Liver (tissue), 9 donors: ENCODE measurements around the gene HDAC3. TPM values are rescaled to one million over a fixed set of nuclear protein-coding genes. Genes with fewer than 3 reads are reported as not detected.

Experiments
- DNase-seq: peaks from one replicate; pipeline ENCODE4 v3.0.0-alpha.2; 2017; ENCODE audit warnings: low spot score
- H3K27ac ChIP-seq, 2 donors: one replicate each; pipeline ENCODE4 v1.7.0; 2013; ENCODE audit warnings: inconsistent platforms in 2 of 2, low read length in 2 of 2, control low read depth in 1 of 2, low read depth in 1 of 2, mild to moderate bottlenecking in 1 of 2
- H3K27me3 ChIP-seq, 4 donors: one replicate each; pipeline versions ENCODE4 v1.6.1 to v1.7.0; 2013; ENCODE audit warnings: low read length in 3 of 4, inconsistent platforms in 1 of 4, mild to moderate bottlenecking in 1 of 4, moderate library complexity in 1 of 4; ENCODE audit not compliant: control insufficient read depth in 4 of 4, insufficient read depth in 4 of 4
- H3K36me3 ChIP-seq, 4 donors: one replicate each; pipeline versions ENCODE4 v1.6.1 to v1.7.0; 2013; ENCODE audit warnings: low read length in 3 of 4, mild to moderate bottlenecking in 3 of 4, low read depth in 1 of 4, moderate library complexity in 1 of 4; ENCODE audit not compliant: control insufficient read depth in 4 of 4, insufficient read depth in 3 of 4
- H3K4me1 ChIP-seq, 4 donors: one replicate each; pipeline versions ENCODE4 v1.6.1 to v1.7.0; 2013; ENCODE audit warnings: low read length in 3 of 4, mild to moderate bottlenecking in 3 of 4, moderate library complexity in 1 of 4; ENCODE audit not compliant: control insufficient read depth in 4 of 4, insufficient read depth in 4 of 4
- H3K4me3 ChIP-seq, 3 donors: one replicate each; pipeline versions ENCODE4 v1.6.1 to v1.7.0; 2013; ENCODE audit warnings: low read length in 3 of 3, control low read depth in 1 of 3, low read depth in 1 of 3, mild to moderate bottlenecking in 1 of 3
- H3K9ac ChIP-seq, 2 donors: one replicate each; pipeline ENCODE4 v1.7.0; 2013; ENCODE audit warnings: low read length in 2 of 2, mild to moderate bottlenecking in 2 of 2, moderate library complexity in 2 of 2, control low read depth in 1 of 2, low read depth in 1 of 2
- H3K9me3 ChIP-seq, 4 donors: one replicate each; pipeline versions ENCODE4 v1.6.1 to v1.7.0; 2013; ENCODE audit warnings: low read length in 3 of 4; ENCODE audit not compliant: control insufficient read depth in 4 of 4
- CTCF ChIP-seq: fragments of 150-350 bp; IDR thresholded peaks from 2 replicates; pipeline ENCODE4 v1.5.1; 2017; ENCODE audit warnings: improper control_type of control experiment, low read depth, low read length; ENCODE audit not compliant: missing input control
- EGR1 ChIP-seq, 2 donors: IDR thresholded peaks; 2 replicates each; pipeline ENCODE4 v1.6.1; 2016 to 2018; ENCODE audit warnings: antibody characterized with exemption in 2 of 2, low read depth in 2 of 2
- FOXA1 ChIP-seq: IDR thresholded peaks from 2 replicates; pipeline ENCODE4 v1.6.1; 2016; ENCODE audit warnings: antibody characterized with exemption
- FOXA2 ChIP-seq: IDR thresholded peaks from 2 replicates; pipeline ENCODE4 v1.6.1; 2016; ENCODE audit warnings: antibody characterized with exemption
- GABPA ChIP-seq, 2 donors: IDR thresholded peaks in 1 of 2; conservative IDR thresholded peaks in 1 of 2; 2 replicates each; pipeline ENCODE4 v1.6.1; 2016; ENCODE audit warnings: antibody characterized with exemption in 2 of 2, mild to moderate bottlenecking in 1 of 2, moderate library complexity in 1 of 2
- HNF4A ChIP-seq, 2 donors: conservative IDR thresholded peaks; 2 replicates each; pipeline ENCODE4 v1.6.1; 2016; ENCODE audit warnings: antibody characterized with exemption in 2 of 2, mild to moderate bottlenecking in 2 of 2
- HNF4G ChIP-seq: IDR thresholded peaks from 2 replicates; pipeline ENCODE4 v1.6.1; 2016; ENCODE audit warnings: antibody characterized with exemption
- JUND ChIP-seq, 2 donors: IDR thresholded peaks; 2 replicates each; pipeline ENCODE4 v1.6.1; 2016; ENCODE audit warnings: antibody characterized with exemption in 2 of 2
- NR2F2 ChIP-seq: IDR thresholded peaks from 2 replicates; pipeline ENCODE4 v1.6.1; 2016; ENCODE audit warnings: antibody characterized with exemption
- RAD21 ChIP-seq, 2 donors: IDR thresholded peaks; 2 replicates each; pipeline ENCODE4 v1.6.1; 2016; ENCODE audit warnings: antibody characterized with exemption in 2 of 2, mild to moderate bottlenecking in 2 of 2
- RXRA ChIP-seq, 2 donors: IDR thresholded peaks; 2 replicates each; pipeline ENCODE4 v1.6.1; 2017 to 2018; ENCODE audit warnings: antibody characterized with exemption in 2 of 2, mild to moderate bottlenecking in 1 of 2
- SP1 ChIP-seq: IDR thresholded peaks from 2 replicates; pipeline ENCODE4 v1.6.1; 2018; ENCODE audit warnings: antibody characterized with exemption, mild to moderate bottlenecking
- TAF1 ChIP-seq: conservative IDR thresholded peaks from 2 replicates; pipeline ENCODE4 v1.6.1; 2016; ENCODE audit warnings: antibody characterized with exemption, mild to moderate bottlenecking
- YY1 ChIP-seq: IDR thresholded peaks from 2 replicates; pipeline ENCODE4 v1.6.1; 2016; ENCODE audit warnings: antibody characterized with exemption, mild to moderate bottlenecking
- WGBS: extraction: QIAGEN DNeasy Blood & Tissue Kit; methylation state at CpG from one replicate; pipeline ENCODE4 v1.1.7; 2013; 5-methylcytosine and 5-hydroxymethylcytosine counted together
- polyA plus RNA-seq, 2 donors: library from polyadenylated mRNA; stranded (reverse) in 1 of 2; unstranded in 1 of 2; fragments of 200-250 nt in 1 of 2; fragments of >200 nt in 1 of 2; fragmentation: Nextera tagmentation in 1 of 2; extraction: Ambion mirVana in 1 of 2; gene quantifications; one replicate each; pipeline versions ENCODE4 v1.2.1 to v1.2.3, GENCODE V29; 2013 to 2015
- total RNA-seq, 2 donors: library from RNA; depleted of rRNA; stranded (reverse); fragments of >200 nt; gene quantifications; one replicate each; pipeline ENCODE4 v1.2.3, GENCODE V29; 2014
- TF ChIP-seq, protein P1 (sequence below): IDR thresholded peaks from 2 replicates; pipeline ENCODE4 v1.6.1; 2016; ENCODE audit warnings: antibody characterized with exemption
- TF ChIP-seq, protein P2 (sequence below): IDR thresholded peaks from 2 replicates; pipeline ENCODE4 v1.6.1; 2016; ENCODE audit warnings: antibody characterized with exemption, mild to moderate bottlenecking
- TF ChIP-seq, protein P3 (sequence below): IDR thresholded peaks from 2 replicates; pipeline ENCODE4 v1.6.1; 2016; ENCODE audit warnings: antibody characterized with exemption
- TF ChIP-seq, protein P4 (sequence below): IDR thresholded peaks from 2 replicates; pipeline ENCODE4 v1.6.1; 2016; ENCODE audit warnings: antibody characterized with exemption
- donor health status: healthy.
- donor health status: healthy.
- donor health status: healthy.
- donor health status: healthy.
- donor health status: healthy.

Gene HDAC3
- total and polyA plus RNA-seq, 4 donors: 20.1 to 45.3 (median 35.1) TPM

- DNase-seq: no peak
Observed at GRCh38 chr5:141590127-141590526, 46.5 kb downstream of the HDAC3 start.

More at GRCh38 chr5:141590127-141590526, 46.5 kb downstream of the HDAC3 start:
- 32% methylated on average over 2 of the region's 2 CpGs for WGBS
- TF ChIP-seq, protein P1, sequence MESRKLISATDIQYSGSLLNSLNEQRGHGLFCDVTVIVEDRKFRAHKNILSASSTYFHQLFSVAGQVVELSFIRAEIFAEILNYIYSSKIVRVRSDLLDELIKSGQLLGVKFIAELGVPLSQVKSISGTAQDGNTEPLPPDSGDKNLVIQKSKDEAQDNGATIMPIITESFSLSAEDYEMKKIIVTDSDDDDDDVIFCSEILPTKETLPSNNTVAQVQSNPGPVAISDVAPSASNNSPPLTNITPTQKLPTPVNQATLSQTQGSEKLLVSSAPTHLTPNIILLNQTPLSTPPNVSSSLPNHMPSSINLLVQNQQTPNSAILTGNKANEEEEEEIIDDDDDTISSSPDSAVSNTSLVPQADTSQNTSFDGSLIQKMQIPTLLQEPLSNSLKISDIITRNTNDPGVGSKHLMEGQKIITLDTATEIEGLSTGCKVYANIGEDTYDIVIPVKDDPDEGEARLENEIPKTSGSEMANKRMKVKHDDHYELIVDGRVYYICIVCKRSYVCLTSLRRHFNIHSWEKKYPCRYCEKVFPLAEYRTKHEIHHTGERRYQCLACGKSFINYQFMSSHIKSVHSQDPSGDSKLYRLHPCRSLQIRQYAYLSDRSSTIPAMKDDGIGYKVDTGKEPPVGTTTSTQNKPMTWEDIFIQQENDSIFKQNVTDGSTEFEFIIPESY: peak; percentile 65
- TF ChIP-seq, protein P2, sequence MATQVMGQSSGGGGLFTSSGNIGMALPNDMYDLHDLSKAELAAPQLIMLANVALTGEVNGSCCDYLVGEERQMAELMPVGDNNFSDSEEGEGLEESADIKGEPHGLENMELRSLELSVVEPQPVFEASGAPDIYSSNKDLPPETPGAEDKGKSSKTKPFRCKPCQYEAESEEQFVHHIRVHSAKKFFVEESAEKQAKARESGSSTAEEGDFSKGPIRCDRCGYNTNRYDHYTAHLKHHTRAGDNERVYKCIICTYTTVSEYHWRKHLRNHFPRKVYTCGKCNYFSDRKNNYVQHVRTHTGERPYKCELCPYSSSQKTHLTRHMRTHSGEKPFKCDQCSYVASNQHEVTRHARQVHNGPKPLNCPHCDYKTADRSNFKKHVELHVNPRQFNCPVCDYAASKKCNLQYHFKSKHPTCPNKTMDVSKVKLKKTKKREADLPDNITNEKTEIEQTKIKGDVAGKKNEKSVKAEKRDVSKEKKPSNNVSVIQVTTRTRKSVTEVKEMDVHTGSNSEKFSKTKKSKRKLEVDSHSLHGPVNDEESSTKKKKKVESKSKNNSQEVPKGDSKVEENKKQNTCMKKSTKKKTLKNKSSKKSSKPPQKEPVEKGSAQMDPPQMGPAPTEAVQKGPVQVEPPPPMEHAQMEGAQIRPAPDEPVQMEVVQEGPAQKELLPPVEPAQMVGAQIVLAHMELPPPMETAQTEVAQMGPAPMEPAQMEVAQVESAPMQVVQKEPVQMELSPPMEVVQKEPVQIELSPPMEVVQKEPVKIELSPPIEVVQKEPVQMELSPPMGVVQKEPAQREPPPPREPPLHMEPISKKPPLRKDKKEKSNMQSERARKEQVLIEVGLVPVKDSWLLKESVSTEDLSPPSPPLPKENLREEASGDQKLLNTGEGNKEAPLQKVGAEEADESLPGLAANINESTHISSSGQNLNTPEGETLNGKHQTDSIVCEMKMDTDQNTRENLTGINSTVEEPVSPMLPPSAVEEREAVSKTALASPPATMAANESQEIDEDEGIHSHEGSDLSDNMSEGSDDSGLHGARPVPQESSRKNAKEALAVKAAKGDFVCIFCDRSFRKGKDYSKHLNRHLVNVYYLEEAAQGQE: peak; percentile 61
- TF ChIP-seq HNF4A (conservative IDR thresholded peaks at IDR 0.05) (peak; percentile 99), EGR1 (IDR thresholded peaks at IDR 0.05; ENCODE audit: low read depth in 2 of 2) (peak in 1 of 2 donors; percentile 45), TAF1 (no peak), NR2F2 (peak; percentile 85), YY1 (peak; percentile 88), CTCF (no peak), RAD21 (IDR thresholded peaks at IDR 0.05) (peak; percentile 51 to 55), JUND (IDR thresholded peaks at IDR 0.05) (peak; percentile 54 to 88), FOXA1 (peak; percentile 77), GABPA (IDR thresholded peaks at IDR 0.05 in 1 of 2, conservative IDR thresholded peaks at IDR 0.05 in 1 of 2) (peak in 1 of 2 donors; percentile 42), SP1 (peak; percentile 93), RXRA (IDR thresholded peaks at IDR 0.05) (peak; percentile 92 to 93), FOXA2 (peak; percentile 84), HNF4G (peak; percentile 92)
- TF ChIP-seq, protein P3, sequence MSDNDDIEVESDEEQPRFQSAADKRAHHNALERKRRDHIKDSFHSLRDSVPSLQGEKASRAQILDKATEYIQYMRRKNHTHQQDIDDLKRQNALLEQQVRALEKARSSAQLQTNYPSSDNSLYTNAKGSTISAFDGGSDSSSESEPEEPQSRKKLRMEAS: peak; percentile 88
- TF ChIP-seq, protein P4, sequence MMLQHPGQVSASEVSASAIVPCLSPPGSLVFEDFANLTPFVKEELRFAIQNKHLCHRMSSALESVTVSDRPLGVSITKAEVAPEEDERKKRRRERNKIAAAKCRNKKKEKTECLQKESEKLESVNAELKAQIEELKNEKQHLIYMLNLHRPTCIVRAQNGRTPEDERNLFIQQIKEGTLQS: no peak
- H3K9me3 ChIP-seq: no peaks in the 10 kb centered on the region
- no peak overlapping the region for H3K9ac ChIP-seq
- H3K36me3 ChIP-seq: peaks cover 0 to 14% (median 9%) of the 10 kb centered on the region in 4 donors
- H3K27ac ChIP-seq: peak overlapping the region; percentile 42 to 67
- no peaks in the 10 kb centered on the region for H3K27me3 ChIP-seq
- H3K4me1 ChIP-seq: peaks cover 0 to 45% (median 31%) of the 10 kb centered on the region in 4 donors
- H3K4me3 ChIP-seq: no peak overlapping the region
